Measurements from ENCODE around the gene ADSL. TPM values are rescaled to one million over a fixed set of nuclear protein-coding genes. Genes with fewer than 3 reads are reported as not detected.

The ADSL gene
- total and polyA plus RNA-seq, 2 of the 8 experiments (the other 6 are each of a cell fraction or from before 2014, with no cell fraction given), result 197 to 218 TPM

GRCh38 chr22:40326905-40327735 lies 19.2 kb upstream of the ADSL start:
- Histone ChIP-seq H2BK15ac (ENCODE audit: low read length) (no peak overlapping the region), H3K4me1 (replicated peaks in 1 of 4; ENCODE audit: control insufficient read depth in 3 of 4, insufficient read depth in 4 of 4, low read length in 3 of 4) (peaks cover 6 to 23% (median 15%) of the 10 kb centered on the region in 4 experiments), H4K8ac (ENCODE audit: extremely low read depth, insufficient read depth, low read length) (no peak overlapping the region), H3K79me1 (ENCODE audit: low read depth, low read length) (no peaks in the 10 kb centered on the region), H4K20me1 (replicated peaks in 1 of 2; ENCODE audit: control insufficient read depth in 1 of 2, insufficient read depth in 2 of 2, low read length in 2 of 2) (peaks cover 0 to 5% of the 10 kb centered on the region in 2 experiments), H3K9ac (replicated peaks in 1 of 4; ENCODE audit: extremely low read depth in 1 of 4, low read depth in 3 of 4, low read length in 3 of 4) (peak overlapping the region in 1 of 4 experiments; percentile 14; a peak in 1 of 7 replicates), H2BK12ac (ENCODE audit: low read depth, low read length) (peak overlapping the region; percentile 22; the same call in 1 of the 2 replicates), H2BK5ac (ENCODE audit: low read depth, low read length) (no peak overlapping the region; the same call in 1 of the 2 replicates), H4K91ac (replicated peaks; ENCODE audit: insufficient read length, low read length) (no peak overlapping the region), H3K27me3 (replicated peaks in 1 of 4; ENCODE audit: control insufficient read depth in 3 of 4, extremely low read depth in 1 of 4, insufficient read depth in 3 of 4, low read length in 3 of 4) (no peaks in the 10 kb centered on the region), H2BK20ac (ENCODE audit: low read length) (no peak overlapping the region), H3K4ac (replicated peaks; ENCODE audit: insufficient read length, low read depth, low read length) (no peak overlapping the region), H2BK120ac (replicated peaks; ENCODE audit: low read depth, low read length) (no peak overlapping the region), H3K9me3 (ENCODE audit: insufficient read depth in 2 of 2, low read depth in 1 of 2, low read length in 1 of 2) (no peaks in the 10 kb centered on the region), H4K5ac (ENCODE audit: insufficient read length, low read depth, low read length) (no peak overlapping the region), H3K4me2 (ENCODE audit: insufficient read depth in 1 of 2, low read depth in 2 of 2, low read length in 2 of 2) (peak overlapping the region; percentile 50 to 52; a peak in 3 of 4 replicates), H3K23ac (ENCODE audit: insufficient read length) (no peak overlapping the region), H2AK5ac (ENCODE audit: low read depth, low read length) (no peak overlapping the region), H3K18ac (ENCODE audit: extremely low read depth, low read length) (no peak overlapping the region), H2AFZ (ENCODE audit: low read length) (no peak overlapping the region), H3K27ac (ENCODE audit: low read depth, low read length) (peak overlapping the region; percentile 83), H3K23me2 (ENCODE audit: low read depth, low read length) (no peaks in the 10 kb centered on the region), H3K4me3 (ENCODE audit: extremely low read depth in 1 of 4, insufficient read depth in 2 of 4, low read depth in 3 of 4, low read length in 4 of 4) (peak overlapping the region in 1 of 4 experiments; percentile 17; a peak in 1 of 8 replicates), H3K56ac (replicated peaks; ENCODE audit: insufficient read length, low read depth, low read length) (no peak overlapping the region), H3K36me3 (ENCODE audit: control insufficient read depth in 2 of 4, insufficient read depth in 4 of 4, low read length in 3 of 4) (peaks cover 3 to 15% (median 9%) of the 10 kb centered on the region in 4 experiments; a peak in 7 of 8 replicates), H3K14ac (ENCODE audit: insufficient read length) (no peak overlapping the region), H3K79me2 (ENCODE audit: control insufficient read depth in 1 of 2, insufficient read depth in 2 of 2, low read length in 2 of 2) (no peaks in the 10 kb centered on the region)
- 58% methylated on average over 10 of the region's 10 CpGs; no CpG with 5 or more reads in 1 of the 2 experiments for WGBS, 2 experiments (ENCODE audit: extremely low coverage in 1 of 2, insufficient coverage in 1 of 2, insufficient read length in 1 of 2, insufficient replicate concordance in 2 of 2, low coverage in 1 of 2, low lambda C conversion rate in 2 of 2, missing lambda C conversion rate in 1 of 2)
- CTCF ChIA-PET (ENCODE audit: partially characterized antibody), result interaction anchor here (0.7 to 2.5 kb wide), 6 partner anchors 9 to 637 kb away, joined by 3 to 13 read pairs (median 3); no protein-coding TSS in a partner anchor
- TF ChIP-seq SIN3A (conservative IDR thresholded peaks at IDR 0.05 in 1 of 2, IDR thresholded peaks at IDR 0.05 in 1 of 2; ENCODE audit: low read depth in 1 of 2, low read length in 2 of 2) (0 out of 4 replicates have a peak, but pooled peaks of 1 of the 2 experiments have one; percentile 22), RAD21 (IDR thresholded peaks at IDR 0.05 in 1 of 2, conservative IDR thresholded peaks at IDR 0.05 in 1 of 2; ENCODE audit: low read depth in 2 of 2, low read length in 2 of 2) (no peak)
- DNase-seq (ENCODE audit: low read depth in 1 of 2, low spot score in 2 of 2), result no peak
- POLR2A ChIA-PET (ENCODE audit: partially characterized antibody), result interaction anchor here (1.1 to 3.3 kb wide), 8 partner anchors 8 to 149 kb away, joined by 3 to 21 read pairs (median 4); partner anchors contain the start of genes ADSL and TNRC6B
- FAIRE-seq, result peak; percentile 66

Measured in H1 (cell line).